Endothelial cell of umbilical vein (primary cell): ENCODE measurements around the gene HOXA1. TPM values are rescaled to one million over a fixed set of nuclear protein-coding genes. Genes with fewer than 3 reads are reported as not detected.

Source experiments
- BruUV-seq: library from RNA; stranded (reverse); fragments of 400-500 nt; replicated peaks from 2 replicates; lab custom pipeline; 2021; lab: Mats Ljungman, UMichigan
- CTCF ChIA-PET: fragments of 300-600, 350-600 bp; sonication (Branson Sonifier 250); formaldehyde crosslinking; loops from one replicate; lab custom pipeline; 2021; ENCODE audit warnings: antibody characterized with exemption, inconsistent platforms; lab: Charles Lee
- POLR2A ChIA-PET: fragments of 300-600, 350-600 bp; sonication (Branson Sonifier 250); formaldehyde crosslinking; loops from one replicate; lab custom pipeline; 2021; ENCODE audit warnings: antibody characterized with exemption, inconsistent platforms; lab: Charles Lee
- DNase-seq: peaks from one replicate; pipeline ENCODE4 v3.0.0-alpha.2; 2011; ENCODE audit warnings: low read depth, low spot score
- FAIRE-seq: peaks from 2 replicates; lab custom pipeline; 2011; peaks lifted over from hg19 to GRCh38; lab: Jason Lieb, UNC
- H2AFZ ChIP-seq: 2 replicates; pipeline ENCODE4 v1.6.0; 2012; ENCODE audit warnings: low read depth, low read length, control low read depth, inconsistent platforms
- H3K27ac ChIP-seq: 2 replicates; pipeline ENCODE4 v1.5.1; 2011; ENCODE audit warnings: low read depth, mild to moderate bottlenecking, control low read depth, low read length, moderate library complexity; ENCODE audit not compliant: insufficient read depth
- H3K27me3 ChIP-seq, 2 experiments: 2 replicates each; pipeline versions ENCODE4 v1.6.0 to v1.6.1; 2011; ENCODE audit warnings: low read length in 2 of 2, mixed read lengths in 1 of 2; ENCODE audit not compliant: control insufficient read depth in 2 of 2, insufficient read depth in 2 of 2
- H3K36me3 ChIP-seq, 2 experiments: 2 replicates in 1 of 2; 3 replicates in 1 of 2; pipeline ENCODE4 v1.5.1; 2011; ENCODE audit warnings: low read length in 2 of 2, mild to moderate bottlenecking in 1 of 2, moderate library complexity in 1 of 2; ENCODE audit not compliant: control insufficient read depth in 2 of 2, insufficient read depth in 2 of 2; ENCODE audit errors: extremely low read depth in 1 of 2
- H3K4me1 ChIP-seq: 3 replicates; pipeline ENCODE4 v1.5.1; 2011; ENCODE audit warnings: mild to moderate bottlenecking, low read length; ENCODE audit not compliant: control insufficient read depth, insufficient read depth; ENCODE audit errors: extremely low read depth
- H3K4me2 ChIP-seq: 2 replicates; pipeline ENCODE4 v1.6.1; 2011; ENCODE audit warnings: low read length, control low read depth, mixed read lengths; ENCODE audit not compliant: insufficient read depth
- H3K4me3 ChIP-seq, 3 experiments: fragments of 200-600 bp in 1 of 3; sonication (generic), shearing (Covaris generic) in 1 of 3; replicated peaks in 1 of 3; 2 replicates each; pipeline ENCODE4 v1.5.1; 2011 to 2016; ENCODE audit warnings: control low read depth in 3 of 3, low read length in 3 of 3, mild to moderate bottlenecking in 2 of 3, inconsistent platforms in 1 of 3, low read depth in 1 of 3, moderate library complexity in 1 of 3; ENCODE audit not compliant: insufficient read depth in 1 of 3
- H3K79me2 ChIP-seq: 2 replicates; pipeline ENCODE4 v1.6.0; 2012; ENCODE audit warnings: low read length, inconsistent platforms; ENCODE audit not compliant: control insufficient read depth, insufficient read depth
- H3K9ac ChIP-seq: replicated peaks from 2 replicates; pipeline ENCODE3; 2011; ENCODE audit warnings: low read length, control low read depth; ENCODE audit not compliant: insufficient read depth; ENCODE audit errors: extremely low read depth
- H3K9me1 ChIP-seq: replicated peaks from 3 replicates; pipeline ENCODE4 v1.6.0; 2011; ENCODE audit warnings: mild to moderate bottlenecking, low read length; ENCODE audit not compliant: control insufficient read depth, insufficient read depth; ENCODE audit errors: extremely low read depth
- H3K9me3 ChIP-seq: replicated peaks from 2 replicates; pipeline ENCODE4 v1.5.1; 2012; ENCODE audit warnings: low read length, inconsistent platforms; ENCODE audit not compliant: control insufficient read depth, insufficient read depth
- H4K20me1 ChIP-seq: replicated peaks from 2 replicates; pipeline ENCODE3; 2011; ENCODE audit warnings: mild to moderate bottlenecking, low read length; ENCODE audit not compliant: control insufficient read depth, insufficient read depth; ENCODE audit errors: extremely low read depth
- EZH2 ChIP-seq: IDR thresholded peaks from 2 replicates; pipeline ENCODE4 v1.6.1; 2012; ENCODE audit warnings: borderline replicate concordance, low read depth, mild to moderate bottlenecking, moderate library complexity, low read length, inconsistent platforms; ENCODE audit not compliant: severe bottlenecking
- FOS ChIP-seq: IDR thresholded peaks from 2 replicates; pipeline ENCODE4 v1.6.1; 2011; ENCODE audit warnings: mild to moderate bottlenecking, low read length, moderate library complexity, borderline replicate concordance; ENCODE audit not compliant: insufficient read depth
- GATA2 ChIP-seq: IDR thresholded peaks from 2 replicates; pipeline ENCODE4 v1.7.0; 2011; ENCODE audit warnings: low read depth, mild to moderate bottlenecking, moderate library complexity, mixed read lengths, low read length; ENCODE audit not compliant: insufficient read length, insufficient read depth
- JUN ChIP-seq: IDR thresholded peaks from 2 replicates; pipeline ENCODE4 v1.6.1; 2011; ENCODE audit warnings: borderline replicate concordance, low read depth; ENCODE audit not compliant: insufficient read length, insufficient read depth
- MYC ChIP-seq: IDR thresholded peaks from one replicate; pipeline ENCODE4 v1.6.1; 2011; ENCODE audit warnings: mild to moderate bottlenecking, low read depth, low read length
- POLR2A ChIP-seq: IDR thresholded peaks from 2 replicates; pipeline ENCODE4 v1.6.1; 2012; ENCODE audit warnings: low read depth, mild to moderate bottlenecking, control low read depth, low read length
- POLR2AphosphoS5 ChIP-seq: IDR thresholded peaks from 2 replicates; pipeline ENCODE4 v1.6.1; 2012; ENCODE audit warnings: low read depth, mild to moderate bottlenecking, control low read depth, low read length, moderate library complexity; ENCODE audit not compliant: insufficient read depth
- dilution Hi-C: fragments of 300-500 bp; cut with MboI; formaldehyde crosslinking; loops from one replicate; pipeline ENCODE4 v1.15.0; 2019; ENCODE audit warnings: low sequenced_read_pairs; ENCODE audit not compliant: extremely low pct_ligation_motif_present
- intact Hi-C: fragments of 100-400 bp; cut with micrococcal nuclease; formaldehyde crosslinking; loops from one replicate; pipeline ENCODE4 v1.10.0; 2022
- polyA plus RNA-seq, 4 experiments: library from polyadenylated mRNA; depleted of rRNA in 3 of 4; stranded (reverse) in 3 of 4; unstranded in 1 of 4; fragments of >200 nt; gene quantifications; 2 replicates each; pipeline versions ENCODE4 v1.2.1 to v1.2.3, GENCODE V29; 2011 to 2012; ENCODE audit warnings: missing spikeins in 1 of 4
- total RNA-seq: library from RNA; stranded (reverse); gene quantifications from 2 replicates; pipeline ENCODE4 v1.2.3, GENCODE V29; 2021
- TF ChIP-seq, protein P1 (sequence below), 2 donors: IDR thresholded peaks; 1 replicate in 1 of 2; 2 replicates in 1 of 2; pipeline ENCODE4 v1.5.1; 2011; ENCODE audit warnings: low read length in 2 of 2, mild to moderate bottlenecking in 2 of 2, moderate library complexity in 2 of 2, control low read depth in 1 of 2, inconsistent platforms in 1 of 2, low read depth in 1 of 2; ENCODE audit not compliant: insufficient read depth in 1 of 2; ENCODE audit errors: extremely low read depth in 1 of 2
- TF ChIP-seq, protein P2 (sequence below): IDR thresholded peaks from 2 replicates; pipeline ENCODE4 v1.6.1; 2011; ENCODE audit not compliant: insufficient read depth, insufficient read length

The HOXA1 gene
- total and polyA plus RNA-seq, 2 donors (not counting 3 experiments of a cell fraction or from before 2014, with no cell fraction given), result 1.2 to 2.4 TPM

DNA sequence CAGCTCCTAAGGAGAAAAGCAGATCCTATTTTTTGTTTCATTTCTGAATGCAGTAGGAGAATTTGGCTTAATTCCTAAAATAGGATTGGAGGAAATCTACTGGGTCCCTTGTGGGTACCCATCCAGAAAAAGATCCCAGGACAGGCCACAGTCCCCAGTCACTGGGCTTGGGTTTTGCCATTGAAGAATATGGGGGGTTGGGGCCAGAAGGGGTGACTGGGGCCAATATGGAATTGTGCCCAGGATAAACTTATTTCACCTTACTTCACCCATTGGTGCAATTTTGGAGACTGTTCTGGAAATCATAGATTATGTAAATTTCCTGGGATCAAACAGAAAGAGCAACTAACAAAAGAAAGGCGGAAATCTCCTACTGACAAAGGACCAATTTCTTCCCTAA, 42.7 kb upstream of the HOXA1 start:
- Histone ChIP-seq H3K36me3 (peaks cover 0 to 7% of the 10 kb centered on the region in 2 experiments), H3K9ac (peak overlapping the region; percentile 84), H4K20me1 (no peaks in the 10 kb centered on the region), H3K4me1 (peaks cover 82% of the 10 kb centered on the region), H3K27me3 (no peaks in the 10 kb centered on the region), H3K9me3 (no peaks in the 10 kb centered on the region), H2AFZ (no peak overlapping the region), H3K27ac (peak overlapping the region; percentile 82), H3K9me1 (no peaks in the 10 kb centered on the region), H3K4me3 (peak overlapping the region in 1 of 3 experiments; percentile 24), H3K4me2 (peak overlapping the region; percentile 92), H3K79me2 (peaks cover 85% of the 10 kb centered on the region)
- intact Hi-C loops (no loop called here), dilution Hi-C loops (no loop called here)
- no peak for TF ChIP-seq POLR2AphosphoS5
- TF ChIP-seq, protein P1, sequence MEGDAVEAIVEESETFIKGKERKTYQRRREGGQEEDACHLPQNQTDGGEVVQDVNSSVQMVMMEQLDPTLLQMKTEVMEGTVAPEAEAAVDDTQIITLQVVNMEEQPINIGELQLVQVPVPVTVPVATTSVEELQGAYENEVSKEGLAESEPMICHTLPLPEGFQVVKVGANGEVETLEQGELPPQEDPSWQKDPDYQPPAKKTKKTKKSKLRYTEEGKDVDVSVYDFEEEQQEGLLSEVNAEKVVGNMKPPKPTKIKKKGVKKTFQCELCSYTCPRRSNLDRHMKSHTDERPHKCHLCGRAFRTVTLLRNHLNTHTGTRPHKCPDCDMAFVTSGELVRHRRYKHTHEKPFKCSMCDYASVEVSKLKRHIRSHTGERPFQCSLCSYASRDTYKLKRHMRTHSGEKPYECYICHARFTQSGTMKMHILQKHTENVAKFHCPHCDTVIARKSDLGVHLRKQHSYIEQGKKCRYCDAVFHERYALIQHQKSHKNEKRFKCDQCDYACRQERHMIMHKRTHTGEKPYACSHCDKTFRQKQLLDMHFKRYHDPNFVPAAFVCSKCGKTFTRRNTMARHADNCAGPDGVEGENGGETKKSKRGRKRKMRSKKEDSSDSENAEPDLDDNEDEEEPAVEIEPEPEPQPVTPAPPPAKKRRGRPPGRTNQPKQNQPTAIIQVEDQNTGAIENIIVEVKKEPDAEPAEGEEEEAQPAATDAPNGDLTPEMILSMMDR (IDR thresholded peaks at IDR 0.05; ENCODE audit: extremely low read depth in 1 of 2, insufficient read depth in 1 of 2, low read depth in 1 of 2, low read length in 2 of 2), result no peak
- TF ChIP-seq, protein P2, sequence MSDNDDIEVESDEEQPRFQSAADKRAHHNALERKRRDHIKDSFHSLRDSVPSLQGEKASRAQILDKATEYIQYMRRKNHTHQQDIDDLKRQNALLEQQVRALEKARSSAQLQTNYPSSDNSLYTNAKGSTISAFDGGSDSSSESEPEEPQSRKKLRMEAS, result no peak
- TF ChIP-seq GATA2, result no peak
- no peak for TF ChIP-seq MYC
- TF ChIP-seq JUN, result no peak
- no peak for TF ChIP-seq POLR2A
- no peak for TF ChIP-seq FOS
- TF ChIP-seq EZH2, result no peak
- POLR2A ChIA-PET, result no interaction called here
- DNase-seq, result no peak
- CTCF ChIA-PET, result interaction anchor here (1.9 kb wide), 1 partner anchor 23 kb away, joined by 6 read pairs; no protein-coding TSS in a partner anchor
- BruUV-seq, result no TSS peak
- FAIRE-seq, result no peak
